ENCODE results near the gene DOCK3.
"Not testable (repeated sequence)": the region's sequence is repeated elsewhere in the genome, so short reads cannot be mapped to it uniquely, and the experiment has no call there.

Gene DOCK3

GRCh38 chr3:50986726-50987125 lies 312.0 kb downstream of the DOCK3 start:
- DNase-seq, result no peak

GRCh38 chr3:50994537-50994936 lies 319.8 kb downstream of the DOCK3 start:
- DNase-seq, result no peak

GRCh38 chr3:50995085-50995824 lies 320.5 kb downstream of the DOCK3 start:
- DNase-seq, result no peak

GRCh38 chr3:51002495-51002894 lies 327.8 kb downstream of the DOCK3 start:
- DNase-seq, result no peak

- no peak for DNase-seq
Measured at GRCh38 chr3:51004235-51004634, 329.5 kb downstream of the DOCK3 start.

- no peak for DNase-seq
Measured at GRCh38 chr3:51024121-51024520, 349.4 kb downstream of the DOCK3 start.

- no peak for DNase-seq
Measured at GRCh38 chr3:51024765-51025632, 350.3 kb downstream of the DOCK3 start.

- no peak for DNase-seq
Measured at GRCh38 chr3:51031666-51032065, 356.9 kb downstream of the DOCK3 start.

- no peak for DNase-seq
Measured at GRCh38 chr3:51035630-51036029, 360.9 kb downstream of the DOCK3 start.

- DNase-seq, result no peak
Measured at GRCh38 chr3:51044982-51045381, 370.3 kb downstream of the DOCK3 start.

GRCh38 chr3:51052562-51052961 lies 377.8 kb downstream of the DOCK3 start:
- no peak for DNase-seq

GRCh38 chr3:51057121-51057520 lies 382.4 kb downstream of the DOCK3 start:
- DNase-seq, result no peak

GRCh38 chr3:51063053-51063452 lies 388.3 kb downstream of the DOCK3 start:
- no peak for DNase-seq

GRCh38 chr3:51075221-51075775 lies 400.6 kb downstream of the DOCK3 start:
- DNase-seq, result no peak

GRCh38 chr3:51082363-51082762 lies 407.6 kb downstream of the DOCK3 start:
- DNase-seq, result no peak

- no peak for DNase-seq
Measured at GRCh38 chr3:51083490-51083889, 408.8 kb downstream of the DOCK3 start.

- DNase-seq, result not testable (repeated sequence)
Measured at GRCh38 chr3:51092141-51092540, 417.4 kb downstream of the DOCK3 start.

GRCh38 chr3:51094838-51095237 lies 420.1 kb downstream of the DOCK3 start:
- not testable (repeated sequence) for DNase-seq

GRCh38 chr3:51099794-51100535 lies 425.2 kb downstream of the DOCK3 start:
- no peak for DNase-seq

GRCh38 chr3:51100536-51100851 lies 425.8 kb downstream of the DOCK3 start:
- DNase-seq, result no peak

GRCh38 chr3:51102396-51102795 lies 427.7 kb downstream of the DOCK3 start:
- DNase-seq, result no peak

- DNase-seq, result no peak
Measured at GRCh38 chr3:51106242-51106876, 431.6 kb downstream of the DOCK3 start.

- DNase-seq, result no peak
Measured at GRCh38 chr3:51110586-51110985, 435.9 kb downstream of the DOCK3 start.
